Measurements from ENCODE around the gene ATP5PD. TPM values are rescaled to one million over a fixed set of nuclear protein-coding genes. Genes with fewer than 3 reads are reported as not detected.
A peak's percentile ranks its signal among the peaks of the same experiment; 100 is the strongest.

Gene ATP5PD
- total and polyA plus RNA-seq, 2 donors (not counting 1 experiment from before 2014, with no cell fraction given) = 92.1 to 101 TPM

DNA sequence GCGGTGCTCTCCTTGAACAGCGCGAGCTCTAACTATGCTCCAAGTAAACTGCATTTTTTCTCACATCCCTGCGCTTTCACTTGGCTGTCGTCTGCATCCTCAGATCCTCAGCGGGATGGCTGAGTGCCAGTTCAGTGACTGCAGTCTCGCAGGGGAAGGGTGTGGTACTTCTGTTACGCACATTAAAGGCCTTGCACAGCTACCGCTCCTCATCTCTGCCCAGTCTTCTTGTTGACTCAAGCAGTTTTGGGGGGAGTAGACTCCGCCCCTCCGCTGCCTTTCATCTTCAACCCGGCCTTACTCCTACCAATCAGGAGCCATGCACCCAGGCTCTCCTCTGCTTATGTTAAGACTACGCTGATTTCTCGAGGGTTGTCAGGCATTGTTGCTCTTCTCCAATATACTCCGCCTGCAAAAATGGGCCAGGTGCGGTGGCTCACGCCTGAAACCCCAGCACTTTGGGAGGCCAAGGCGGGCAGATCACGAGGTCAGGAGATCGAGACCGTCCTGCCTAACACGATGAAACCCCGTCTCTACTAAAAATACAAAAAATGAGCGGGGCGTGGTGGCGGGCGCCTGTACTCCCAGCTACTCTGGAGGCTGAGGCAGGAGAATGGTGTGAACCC is 10.0 kb downstream of the ATP5PD start:
- TF ChIP-seq EZH2 (IDR thresholded peaks at IDR 0.05; ENCODE audit: borderline replicate concordance, insufficient read depth, low read depth, low read length, poor library complexity, severe bottlenecking) (no peak), CTCF (IDR thresholded peaks at IDR 0.05) (no peak)
- H4K20me1 ChIP-seq (ENCODE audit: control insufficient read depth, insufficient read depth, low read length, poor library complexity, severe bottlenecking) = peaks cover 4% of the 10 kb centered on the region
- H3K27ac Mint-ChIP-seq = peak overlapping the region; percentile 22
- H3K9ac ChIP-seq (ENCODE audit: low read length) = no peak overlapping the region
- ChIA-PET POLR2A (no interaction called here), CTCF (interaction anchor here (1.3 kb wide), 1 partner anchor 11 kb away, joined by 4 read pairs; no protein-coding TSS in a partner anchor)
- H3K4me2 ChIP-seq (replicated peaks; ENCODE audit: low read depth, low read length, poor library complexity, severe bottlenecking) = no peak overlapping the region
- DNase-seq (no peak), ATAC-seq (ENCODE audit: low read depth) (no peak)
- WGBS (ENCODE audit: insufficient coverage) = 68% methylated on average over 24 of the region's 27 CpGs
- H2AFZ ChIP-seq (ENCODE audit: insufficient read depth, low read depth, low read length, poor library complexity, severe bottlenecking) = no peak overlapping the region
- intact Hi-C loops (cut with micrococcal nuclease) = no loop called here
- H3K27me3 ChIP-seq (replicated peaks in 1 of 4; ENCODE audit: control extremely low read depth in 1 of 4, control insufficient read depth in 3 of 4, insufficient read depth in 4 of 4, low read length in 3 of 4) = no peaks in the 10 kb centered on the region
- no peak overlapping the region for H3K27ac ChIP-seq (ENCODE audit: low read length in 2 of 2)
- peak overlapping the region; percentile 57 for H3K4me3 Mint-ChIP-seq
- H3K4me1 Mint-ChIP-seq = peaks cover 34% of the 10 kb centered on the region
- no peaks in the 10 kb centered on the region for H3K9me3 ChIP-seq (ENCODE audit: control extremely low read depth in 1 of 3, control insufficient read depth in 2 of 3, insufficient read depth in 1 of 3, low read length in 2 of 3)
- no peaks in the 10 kb centered on the region for H3K27me3 Mint-ChIP-seq
- H3K4me1 ChIP-seq (ENCODE audit: control insufficient read depth in 2 of 2, insufficient read depth in 2 of 2, low read length in 2 of 2) = peaks cover 15 to 34% of the 10 kb centered on the region in 2 donors
- H3K9me3 Mint-ChIP-seq (ENCODE audit: insufficient read depth) = no peaks in the 10 kb centered on the region
- peaks cover 6 to 21% of the 10 kb centered on the region in 2 experiments for H3K36me3 ChIP-seq (replicated peaks in 1 of 2; ENCODE audit: control extremely low read depth in 1 of 2, control insufficient read depth in 1 of 2, extremely low read depth in 1 of 2, insufficient read depth in 2 of 2, low read length in 1 of 2)
- H3K4me3 ChIP-seq (ENCODE audit: control extremely low read depth in 1 of 5, extremely low read depth in 1 of 5, insufficient read depth in 1 of 5, low read depth in 2 of 5, low read length in 4 of 5) = no peak overlapping the region
- H3K79me2 ChIP-seq (ENCODE audit: control insufficient read depth, insufficient read depth, low read length) = peaks cover 10% of the 10 kb centered on the region

Data from B cell (primary cell).